Measurements from ENCODE around the gene C6orf89.

C6orf89 gene

DNA sequence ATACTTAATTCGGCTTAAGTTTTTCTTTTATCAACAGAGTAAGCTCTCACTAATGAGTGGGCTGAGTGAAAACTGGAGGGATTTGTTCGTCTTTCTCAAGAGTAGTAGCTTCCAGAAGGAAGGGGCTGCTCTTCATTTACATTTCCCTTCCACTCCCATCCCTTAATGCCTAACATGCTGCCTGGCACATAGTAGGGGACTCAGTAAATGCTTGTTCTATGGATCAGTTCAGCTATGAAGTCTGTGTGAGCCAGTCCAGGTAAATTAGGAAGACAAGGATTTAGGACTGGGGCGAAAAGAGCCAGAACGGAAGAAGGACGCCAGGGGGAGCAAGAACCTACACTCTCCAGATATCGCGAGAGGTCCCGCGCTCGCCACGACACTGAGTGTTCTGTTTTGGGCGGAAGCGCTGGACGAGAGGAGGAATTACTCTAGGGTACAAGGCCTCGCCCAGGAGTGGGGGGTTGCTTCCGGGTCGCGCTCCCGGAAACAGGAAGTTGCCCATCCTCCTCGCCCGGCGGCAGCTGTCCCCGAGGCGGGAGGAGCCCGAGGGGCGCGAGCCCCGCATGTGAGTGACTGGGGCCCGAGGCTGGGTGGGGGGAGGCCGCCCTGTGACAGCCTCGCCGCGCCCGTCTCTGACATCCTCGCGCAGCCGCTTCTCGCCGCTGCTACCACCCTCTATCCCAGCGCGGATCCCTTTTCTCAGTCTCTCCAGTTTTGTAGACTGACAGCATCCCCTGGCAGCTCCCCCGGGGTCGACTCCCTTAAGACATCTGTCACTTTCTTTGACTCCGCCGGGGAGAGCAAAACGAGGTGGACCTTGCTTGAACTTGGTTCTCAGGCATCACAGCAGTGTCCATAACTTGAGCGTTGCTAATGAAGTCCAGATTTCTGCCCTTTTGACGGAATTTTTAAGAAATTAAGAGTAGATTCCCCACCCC lies at the start of gene C6orf89:
C6orf89 (plus strand) TSS at position 492 of the 941 bp plus-strand sequence. CDS start 13,493 bp downstream, outside the sequence.
- peak; percentile 97 for DNase-seq

GRCh38 chr6:36836111-36837021 lies 49.4 kb upstream of the C6orf89 start:
- no peak for DNase-seq

DNA sequence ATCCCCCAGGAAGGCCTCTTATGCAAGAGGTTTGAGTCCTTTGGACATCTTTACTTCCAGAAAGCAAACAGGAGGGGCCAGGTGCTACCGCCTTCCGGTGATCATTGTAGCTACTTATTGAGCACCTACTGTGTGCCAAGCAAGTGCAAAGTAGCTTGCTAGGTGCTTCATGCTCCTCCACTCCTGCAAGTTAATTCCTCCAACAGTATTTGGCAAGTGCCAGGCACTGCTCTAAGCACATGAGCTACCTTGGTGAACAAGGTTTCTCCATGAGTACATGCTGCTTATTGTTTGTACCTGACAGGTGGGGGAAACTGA lies 48.8 kb upstream of the C6orf89 start:
- no peak for DNase-seq

DNA sequence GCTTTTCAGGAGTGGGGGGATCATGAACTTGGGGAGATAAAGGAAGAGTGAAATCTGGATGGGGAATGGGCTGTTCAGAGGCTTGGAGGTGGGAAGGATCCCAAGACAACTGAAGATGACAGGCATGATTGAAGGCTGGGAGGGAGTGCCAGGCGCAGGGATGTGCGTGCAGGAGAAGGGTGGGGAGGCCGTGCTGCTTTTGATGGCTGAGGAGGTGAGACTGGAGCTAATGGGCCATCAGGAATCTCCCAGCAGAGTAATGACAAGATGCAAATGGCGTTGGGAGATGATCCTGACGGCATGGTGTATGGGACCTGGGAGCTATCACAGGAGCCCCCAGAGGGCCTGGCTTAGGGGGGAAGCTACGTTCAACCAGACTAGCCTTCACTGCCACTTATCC lies 48.1 kb upstream of the C6orf89 start:
- no peak for DNase-seq

DNA sequence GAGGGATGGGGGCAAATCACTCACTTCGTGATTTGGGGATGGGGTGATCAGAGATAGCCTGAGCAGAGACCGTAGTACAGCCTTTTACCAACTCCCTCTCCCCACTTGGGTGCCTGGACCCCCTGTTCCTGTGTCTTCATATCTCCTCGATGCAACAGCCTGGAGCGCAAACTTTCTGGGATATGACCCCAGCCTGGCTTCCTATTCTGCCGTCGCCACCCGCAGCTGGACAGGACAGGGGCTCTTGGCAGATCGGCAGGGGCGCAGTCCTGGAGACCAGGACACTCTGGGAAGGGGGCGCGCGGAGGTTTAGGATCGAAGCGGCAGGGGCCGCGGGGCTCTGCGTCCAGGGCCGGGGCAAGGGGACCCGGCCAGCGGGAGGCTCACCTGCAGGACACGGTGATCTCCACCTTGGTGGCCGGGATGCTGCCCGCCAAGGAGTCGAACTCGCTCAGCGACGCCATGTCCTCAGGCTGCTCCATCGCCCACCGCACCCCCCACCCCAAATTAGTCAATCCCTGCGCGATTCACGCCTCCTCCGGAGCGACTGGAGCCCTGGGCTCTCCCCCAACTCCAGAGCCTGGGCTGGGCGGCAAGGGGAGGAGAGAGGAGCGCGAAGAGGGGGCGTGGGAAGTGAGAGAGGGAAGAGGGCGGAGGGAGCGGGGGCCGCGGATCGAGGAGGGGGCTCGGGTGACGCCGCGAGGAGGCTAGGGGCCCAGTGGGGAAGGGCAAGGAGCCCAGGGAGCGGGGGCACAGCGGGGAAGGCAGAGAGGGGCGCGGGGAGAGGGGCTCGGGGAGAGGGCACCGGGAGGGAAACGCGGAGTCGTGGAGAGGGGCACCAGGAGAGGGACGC lies 46.6 kb upstream of the C6orf89 start, which contains the start of gene CPNE5:
CPNE5 (minus strand) TSS at position 549 of the 853 bp plus-strand sequence; CDS start at position 482, 67 bp downstream.
- peak; percentile 7 for DNase-seq

GRCh38 chr6:36839749-36840431 lies 45.9 kb upstream of the C6orf89 start:
- peak; percentile 21 for DNase-seq

DNA sequence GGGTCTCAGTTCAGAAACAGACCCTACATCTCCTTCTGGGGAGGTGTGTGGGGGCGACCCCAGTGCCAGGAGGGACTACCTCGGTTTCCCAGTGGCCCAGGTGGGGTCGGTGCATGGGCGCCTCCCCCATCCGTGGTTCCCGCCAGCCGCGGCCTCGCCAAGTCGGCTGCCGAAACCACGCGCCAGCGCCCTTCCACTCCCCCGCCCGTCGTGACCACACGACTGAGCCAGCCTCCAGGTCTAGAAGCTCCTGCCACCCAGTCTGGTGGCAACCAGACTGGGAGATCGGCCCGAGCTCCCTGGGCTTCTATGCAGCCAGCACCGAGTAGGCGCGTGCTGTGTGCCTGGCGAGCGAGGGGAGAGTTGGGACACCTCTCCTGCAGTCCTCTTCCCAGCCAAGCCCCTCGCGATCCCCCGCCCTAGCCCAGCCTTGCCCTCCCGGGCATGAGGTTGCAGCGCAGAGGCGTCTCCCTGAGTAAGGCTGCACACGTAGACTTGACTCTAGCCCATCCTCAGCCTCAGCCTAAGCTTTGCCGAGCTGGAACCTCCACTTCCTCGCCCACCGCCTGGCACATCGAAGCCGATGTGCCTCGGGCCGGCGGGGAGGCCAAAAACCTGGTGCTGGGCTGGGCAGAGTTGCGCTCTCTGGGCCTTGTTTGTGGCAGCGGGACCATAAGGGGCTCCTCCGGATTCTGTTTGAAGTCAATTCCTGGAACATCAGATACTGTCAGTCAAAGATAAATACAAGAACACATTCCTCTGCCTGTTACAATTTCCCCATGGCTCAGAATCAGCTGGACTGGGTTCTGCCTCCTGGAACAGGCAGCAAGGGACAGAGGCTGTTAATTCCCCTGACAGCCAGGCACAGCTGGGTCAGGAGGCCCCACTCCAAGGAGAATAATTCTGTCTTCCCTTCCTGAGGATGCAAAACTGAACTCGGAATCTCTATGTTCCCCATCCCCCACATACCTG lies 45.0 kb upstream of the C6orf89 start:
- DNase-seq: peak; percentile 22

DNA sequence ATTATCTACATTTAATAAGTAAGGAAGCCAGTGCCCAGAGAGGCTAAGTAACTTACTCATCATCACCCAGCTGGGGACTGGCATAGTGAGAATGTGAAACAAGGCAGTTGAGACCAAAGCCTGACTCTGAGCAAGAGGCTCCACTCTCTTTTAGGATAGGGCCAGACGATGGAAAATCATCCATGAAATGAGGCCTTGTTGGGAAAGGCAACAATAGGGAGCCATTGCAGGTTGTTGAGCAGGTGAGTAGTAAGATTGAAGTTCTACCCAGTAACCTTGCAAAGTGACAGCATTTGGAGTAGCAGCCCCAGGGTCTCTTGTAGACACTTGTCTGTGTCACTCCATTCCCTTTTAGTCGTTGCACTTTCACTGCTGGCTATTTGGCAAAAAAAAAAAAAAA lies 44.0 kb upstream of the C6orf89 start:
- no peak for DNase-seq

DNA sequence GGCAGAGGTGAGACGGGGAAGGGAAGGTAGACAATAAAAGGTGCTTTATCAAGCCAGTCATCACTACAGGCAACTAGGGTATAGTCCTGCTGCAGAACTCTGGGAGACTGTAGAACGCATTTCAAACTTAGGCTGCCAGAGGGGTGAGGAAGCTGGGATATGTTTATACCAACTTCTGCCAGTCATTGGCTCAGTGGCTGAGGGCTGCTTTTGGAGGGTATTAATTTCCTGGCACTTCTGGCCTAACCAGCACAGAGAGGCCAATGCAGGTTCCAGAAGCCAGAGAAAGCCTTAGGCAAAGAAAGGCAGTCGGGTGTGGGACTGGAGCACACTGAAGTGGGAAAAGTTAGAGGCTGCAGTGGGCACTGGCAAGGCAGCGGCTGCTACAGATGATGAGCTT lies 42.6 kb upstream of the C6orf89 start:
- no peak for DNase-seq

DNA sequence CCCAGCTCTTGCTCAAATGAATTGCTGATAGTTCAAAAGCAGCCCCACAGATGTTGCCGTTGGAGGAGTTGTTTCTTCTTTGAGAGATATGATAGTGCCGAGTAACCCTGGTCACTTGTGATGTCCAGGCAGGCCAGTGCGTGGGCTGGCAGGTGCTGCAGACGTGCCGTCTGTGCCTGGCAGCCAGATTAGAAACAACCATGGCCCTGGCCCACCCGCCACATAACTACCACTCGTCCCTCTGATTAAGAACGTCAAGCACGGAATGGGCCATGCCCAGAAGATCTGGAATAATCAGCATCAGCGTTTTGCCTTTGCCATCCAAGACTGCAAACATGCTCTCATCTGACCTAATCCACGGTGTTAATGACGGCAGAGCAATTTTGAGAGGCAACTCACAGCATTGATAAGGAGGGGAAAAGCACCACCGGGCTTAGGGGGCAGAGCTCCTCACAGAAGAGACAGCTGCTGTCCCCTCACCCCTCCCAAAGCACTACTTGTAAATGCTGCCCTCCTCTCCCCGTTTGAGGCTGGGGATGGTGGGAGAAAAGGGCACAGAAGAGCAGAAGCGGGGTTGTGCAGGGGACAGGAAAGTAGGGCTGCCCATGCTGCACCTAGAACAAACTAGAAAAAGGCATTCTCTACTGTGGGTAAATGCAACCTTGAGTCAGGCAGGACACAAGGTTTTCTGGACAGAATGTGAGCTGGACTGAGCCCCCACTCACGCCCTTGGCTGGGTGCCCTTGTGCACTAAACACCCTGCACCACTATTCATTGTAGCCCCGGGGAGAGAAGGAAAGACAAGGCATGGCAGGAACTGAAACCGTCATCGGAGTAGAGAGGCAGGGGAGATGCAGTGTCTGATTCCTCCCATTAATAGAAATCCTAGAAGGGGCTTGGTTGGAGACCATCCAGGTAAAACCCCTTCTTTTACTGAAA lies 41.3 kb upstream of the C6orf89 start:
- no peak for DNase-seq

- no peak for DNase-seq
Measured at GRCh38 chr6:36845233-36845632, 40.5 kb upstream of the C6orf89 start.

GRCh38 chr6:36847152-36847551 lies 38.6 kb upstream of the C6orf89 start:
- DNase-seq: no peak

- DNase-seq: no peak
Measured at GRCh38 chr6:36847991-36848390, 37.8 kb upstream of the C6orf89 start.

DNA sequence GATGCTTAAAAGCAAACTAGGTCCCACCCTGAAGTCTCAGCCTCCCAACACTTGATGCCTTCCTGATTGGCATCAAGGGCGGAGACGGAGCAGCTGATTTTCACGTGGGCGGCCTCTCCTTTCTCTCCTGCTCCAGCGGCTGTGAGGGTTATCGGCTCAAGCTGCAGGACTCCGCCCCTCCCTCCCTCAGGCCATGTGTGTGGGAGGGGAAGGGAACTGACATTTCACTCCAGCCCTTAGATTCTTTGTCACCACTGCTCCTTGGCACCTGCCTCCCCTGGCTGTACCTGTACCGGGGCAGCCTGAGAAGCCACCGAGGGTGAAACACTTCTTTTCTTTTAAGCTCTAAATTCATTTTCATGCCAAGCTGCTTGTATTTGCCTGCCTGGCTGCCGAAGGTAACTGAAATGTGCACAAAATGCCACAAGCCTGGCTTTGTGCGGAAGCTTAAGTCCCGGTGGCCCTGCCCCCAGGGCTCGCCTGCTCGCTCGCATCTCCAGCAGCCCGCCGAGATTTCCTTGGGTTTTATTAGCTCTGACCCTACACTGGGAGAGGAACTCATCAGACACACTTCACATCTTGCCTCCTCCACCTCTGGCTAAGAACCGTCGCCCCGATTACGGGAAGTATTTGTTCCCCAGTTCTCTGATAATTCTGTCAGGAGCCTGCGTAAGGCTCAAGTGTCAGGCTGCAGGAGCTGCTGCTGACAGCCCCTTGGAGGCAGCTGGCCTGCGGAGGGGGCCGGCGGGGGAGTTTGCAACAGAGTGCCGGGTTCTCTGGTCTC lies 36.9 kb upstream of the C6orf89 start:
- DNase-seq: no peak

GRCh38 chr6:36850021-36850420 lies 35.7 kb upstream of the C6orf89 start:
- DNase-seq: no peak

DNA sequence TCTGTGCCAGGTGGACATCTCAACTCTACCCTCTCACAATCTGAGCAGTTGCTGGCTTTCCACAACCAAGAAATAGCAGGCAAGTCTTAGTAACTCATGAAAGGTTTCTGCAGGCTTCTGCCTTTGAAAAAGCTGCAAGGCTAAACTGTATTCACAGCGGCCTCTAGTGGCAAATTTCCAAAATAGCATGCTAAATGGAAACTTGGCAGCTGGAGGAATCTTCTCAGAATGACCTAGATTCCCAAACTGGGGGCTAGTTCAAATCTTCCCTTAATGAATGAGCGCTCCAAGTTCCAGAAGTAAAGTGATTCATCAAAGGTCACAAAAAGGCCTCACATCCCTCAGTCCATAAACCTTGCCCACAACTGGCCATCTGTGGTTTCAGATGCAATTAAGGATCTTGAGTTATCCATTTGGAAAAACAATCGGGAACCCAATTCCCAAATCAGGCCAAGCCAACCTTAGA lies 34.6 kb upstream of the C6orf89 start:
- DNase-seq: peak; percentile 6

DNA sequence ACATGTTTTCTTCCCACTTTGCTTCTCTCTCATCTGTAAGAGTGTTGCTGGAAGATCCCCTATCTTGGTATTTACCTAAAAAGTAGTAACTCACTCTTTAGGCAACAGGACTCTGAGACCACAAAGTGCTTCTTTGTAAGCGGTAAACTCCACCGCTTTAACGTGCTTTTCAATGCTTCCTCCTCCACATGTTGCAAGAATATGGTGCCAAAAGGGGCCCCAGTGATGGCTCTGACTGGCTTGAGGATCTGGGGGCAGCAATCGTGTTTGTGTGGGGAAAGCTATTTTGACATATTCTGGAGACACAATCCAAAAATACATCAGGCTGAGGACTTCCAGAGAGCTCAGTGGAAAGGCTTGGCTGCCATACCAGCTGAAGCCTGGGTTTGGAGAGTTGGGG lies 34.1 kb upstream of the C6orf89 start:
- DNase-seq: no peak

DNA sequence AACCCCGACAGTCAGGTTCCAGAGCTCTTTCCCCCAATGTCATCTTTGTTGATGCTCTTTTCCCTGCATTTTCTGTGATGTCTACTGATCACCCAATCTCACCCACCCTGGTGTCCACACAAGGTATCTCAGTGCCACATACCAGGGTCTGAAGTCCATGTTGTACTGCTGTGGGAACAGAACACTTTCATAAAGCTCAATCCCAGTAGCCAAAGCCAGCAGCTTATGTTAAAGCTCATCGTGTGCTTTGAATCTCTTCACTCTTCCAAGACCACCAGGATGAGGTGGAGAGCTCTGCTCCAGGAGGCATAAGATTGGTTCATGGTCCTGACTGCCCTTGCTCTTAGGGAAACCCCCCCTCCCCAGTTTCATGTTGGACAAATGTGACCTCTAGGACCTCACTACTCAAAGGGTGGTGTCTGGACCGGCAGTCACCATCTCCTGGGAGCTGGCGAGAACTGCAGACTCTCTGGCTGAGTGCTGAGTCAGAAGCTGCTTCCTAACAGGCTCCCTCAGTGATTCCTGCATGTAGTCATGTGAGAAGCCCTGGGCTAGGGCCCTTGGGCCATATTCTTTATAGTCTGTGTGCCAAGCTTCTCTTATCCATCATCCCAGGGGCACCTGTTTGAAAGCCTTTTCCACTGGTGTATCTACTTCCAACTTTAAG lies 33.1 kb upstream of the C6orf89 start:
- DNase-seq: no peak
